T-cell (primary cell): ENCODE data around the gene HOXA6. TPM values are rescaled to one million over a fixed set of nuclear protein-coding genes. Genes with fewer than 3 reads are reported as not detected.

ENCODE experiments used
- ATAC-seq, 4 experiments: fragments of 200-7000 bp in 3 of 4; fragments of 150-1000 bp in 1 of 4; cut with Tn5 transposase; replicated peaks in 1 of 4; 1 replicate in 3 of 4; 2 replicates in 1 of 4; pipeline ENCODE4 v1.10.0; 2021; ENCODE audit warnings: moderate library complexity in 3 of 4, mild to moderate bottlenecking in 2 of 4, moderate number of reproducible peaks in 1 of 4
- CTCF ChIA-PET, 2 donors: fragments of 300-600 bp; sonication (Branson Sonifier 250); formaldehyde crosslinking; loops; one replicate each; lab custom pipeline; 2022; ENCODE audit warnings: antibody characterized with exemption in 2 of 2; lab: Charles Lee
- POLR2A ChIA-PET, 2 donors: fragments of 300-600 bp; sonication (Branson Sonifier 250); formaldehyde crosslinking; loops; one replicate each; lab custom pipeline; 2022; ENCODE audit warnings: antibody characterized with exemption in 2 of 2; lab: Charles Lee
- DNase-seq, 35 experiments: peaks; one replicate each; pipeline versions ENCODE4 v3.0.0 to v3.0.0-alpha.2; 2013 to 2023
- H3K27ac ChIP-seq: one replicate; pipeline ENCODE4 v1.5.1; 2013; ENCODE audit warnings: low read length
- H3K27me3 ChIP-seq, 2 experiments: replicated peaks in 1 of 2; 1 replicate in 1 of 2; 2 replicates in 1 of 2; pipeline versions ENCODE4 v1.6.1 to v1.7.0; 2013; ENCODE audit warnings: low read length in 1 of 2, mixed read lengths in 1 of 2; ENCODE audit not compliant: control insufficient read depth in 2 of 2, insufficient read depth in 2 of 2; ENCODE audit errors: extremely low read depth in 1 of 2
- H3K36me3 ChIP-seq, 2 donors: 1 replicate in 1 of 2; 2 replicates in 1 of 2; pipeline versions ENCODE4 v1.6.1 to v1.7.0; 2013; ENCODE audit warnings: low read length in 1 of 2; ENCODE audit not compliant: control insufficient read depth in 2 of 2, insufficient read depth in 1 of 2; ENCODE audit errors: extremely low read depth in 1 of 2
- H3K4me1 ChIP-seq, 2 experiments: 1 replicate in 1 of 2; 2 replicates in 1 of 2; pipeline versions ENCODE4 v1.6.1 to v1.7.0; 2013; ENCODE audit warnings: low read length in 2 of 2, mixed read lengths in 1 of 2; ENCODE audit not compliant: insufficient read depth in 2 of 2, control insufficient read depth in 1 of 2; ENCODE audit errors: extremely low read depth in 1 of 2
- H3K4me3 ChIP-seq, 2 donors: 1 replicate in 1 of 2; 2 replicates in 1 of 2; pipeline versions ENCODE4 v1.5.1 to v1.7.0; 2013; ENCODE audit warnings: mild to moderate bottlenecking in 2 of 2, low read length in 1 of 2, moderate library complexity in 1 of 2; ENCODE audit not compliant: control insufficient read depth in 1 of 2; ENCODE audit errors: extremely low read depth in 1 of 2
- H3K9me3 ChIP-seq: 2 replicates; pipeline ENCODE4 v1.7.0; 2013
- H3K27ac Mint-ChIP-seq, 2 donors: one replicate each; pipeline ENCODE4 v1.8.0; 2020 to 2021; ENCODE audit warnings: mild to moderate bottlenecking in 2 of 2, mixed read lengths in 2 of 2
- H3K27me3 Mint-ChIP-seq, 2 donors: one replicate each; pipeline ENCODE4 v1.8.0; 2021 to 2022; ENCODE audit warnings: mixed read lengths in 2 of 2
- H3K36me3 Mint-ChIP-seq: one replicate; pipeline ENCODE4 v1.8.0; 2021; ENCODE audit warnings: mixed read lengths
- H3K4me1 Mint-ChIP-seq, 3 donors: one replicate each; pipeline ENCODE4 v1.8.0; 2020 to 2022; ENCODE audit warnings: mixed read lengths in 3 of 3, mild to moderate bottlenecking in 1 of 3
- H3K4me3 Mint-ChIP-seq, 3 donors: one replicate each; pipeline ENCODE4 v1.8.0; 2020 to 2022; ENCODE audit warnings: mild to moderate bottlenecking in 3 of 3, mixed read lengths in 3 of 3, moderate library complexity in 3 of 3
- H3K9me3 Mint-ChIP-seq, 3 donors: one replicate each; pipeline ENCODE4 v1.8.0; 2020 to 2022; ENCODE audit warnings: mixed read lengths in 3 of 3
- WGBS: methylation state at CpG from one replicate; pipeline ENCODE4 v1.1.5; 2013; ENCODE audit warnings: missing lambda C conversion rate; ENCODE audit not compliant: insufficient coverage; 5-methylcytosine and 5-hydroxymethylcytosine counted together
- total RNA-seq, 35 experiments: library from RNA in 6 of 35; stranded (reverse) in 6 of 35; fragments of 120-200 nt in 1 of 35; gene quantifications; one replicate each; pipeline versions ENCODE4 v1.2.1 to v1.2.4 and lab custom pipeline; 2013 to 2026

HOXA6 gene
- total RNA-seq, 5 donors from 2014 or later (not counting 1 experiment from before 2014, with no cell fraction given) = 0.50 to 0.65 TPM; not detected in 3

DNA sequence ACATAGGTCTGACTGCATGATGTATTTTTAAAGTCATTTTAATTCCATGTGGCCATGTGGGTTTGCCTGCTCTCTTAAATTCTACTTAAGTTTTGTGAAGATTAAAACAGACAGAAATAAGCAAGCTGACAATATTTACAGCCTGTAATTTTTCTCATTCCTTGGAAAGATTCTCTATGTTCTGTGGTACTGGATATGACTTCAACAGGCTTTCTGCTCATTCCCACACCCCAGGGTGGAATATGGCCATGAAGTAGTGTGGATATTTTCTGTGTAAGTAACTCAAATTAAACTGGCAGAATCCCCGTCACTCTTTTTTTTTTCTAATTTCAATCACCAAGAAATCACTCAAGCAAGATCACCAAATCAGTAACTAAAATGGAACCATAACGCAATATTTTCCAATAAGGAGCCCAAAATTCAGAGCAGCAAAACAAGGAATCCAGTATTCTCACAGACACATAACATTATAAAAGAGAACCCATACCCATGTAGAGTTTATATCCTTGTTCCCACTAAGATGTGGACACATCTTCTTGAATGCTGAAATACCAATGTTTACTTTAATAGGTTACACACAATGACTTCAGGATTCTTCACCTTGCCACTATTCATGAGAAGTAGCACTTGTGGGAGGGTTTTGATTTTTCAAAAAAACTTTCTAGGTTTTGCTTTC, 9.8 kb downstream of the HOXA6 start:
- CTCF ChIA-PET = interaction anchor here in 1 of 2 donors (0.5 kb wide), 2 partner anchors 467 to 1909 kb away, joined by 3 to 10 read pairs; partner anchors contain the start of gene NPVF
- peaks cover 0 to 15% (median 4%) of the 10 kb centered on the region in 3 donors for H3K4me1 Mint-ChIP-seq

DNA sequence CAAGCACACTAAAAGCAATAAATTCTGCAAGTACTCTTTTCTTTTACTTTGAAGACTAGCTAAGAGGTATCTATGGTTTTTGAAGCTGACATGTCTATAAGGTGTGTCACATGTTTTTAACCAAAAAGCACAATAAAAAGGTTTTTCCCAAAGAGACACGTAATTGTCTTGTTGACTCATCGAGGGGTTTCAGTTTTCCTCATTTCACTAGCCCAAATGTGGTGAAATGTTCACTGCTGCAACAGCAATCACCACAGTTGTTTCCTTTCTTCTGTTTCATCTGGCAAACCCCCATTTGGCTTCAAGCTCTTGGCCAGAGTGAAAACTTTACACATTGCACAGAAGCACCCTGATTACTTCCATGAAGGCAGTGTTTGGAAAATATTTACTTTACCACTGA, 13.2 kb downstream of the HOXA6 start:
- ChIA-PET CTCF (interaction anchor here in 1 of 2 donors (1.0 to 1.3 kb wide), 2 partner anchors 14 to 469 kb away, joined by 3 to 4 read pairs; no protein-coding TSS in a partner anchor), POLR2A (no interaction called here)
- H3K9me3 Mint-ChIP-seq = no peaks in the 10 kb centered on the region
- ATAC-seq = no peak
- H3K27me3 ChIP-seq = peaks cover 0 to 25% of the 10 kb centered on the region in 2 experiments
- H3K27ac Mint-ChIP-seq = no peak overlapping the region
- no peaks in the 10 kb centered on the region for H3K36me3 Mint-ChIP-seq
- H3K4me1 ChIP-seq = peaks cover 4 to 19% of the 10 kb centered on the region in 2 experiments
- H3K36me3 ChIP-seq = no peaks in the 10 kb centered on the region
- DNase-seq = no peak
- H3K27ac ChIP-seq = no peak overlapping the region
- 0% methylated on average over 1 of the region's 2 CpGs for WGBS
- peaks cover 0 to 15% (median 4%) of the 10 kb centered on the region in 3 donors for H3K4me1 Mint-ChIP-seq
- H3K9me3 ChIP-seq = no peaks in the 10 kb centered on the region
- H3K4me3 ChIP-seq = no peak overlapping the region
- no peak overlapping the region for H3K4me3 Mint-ChIP-seq
- H3K27me3 Mint-ChIP-seq = peaks cover 29 to 63% of the 10 kb centered on the region in 2 donors

More for the DNA sequence above, 9.8 kb downstream of the HOXA6 start:
- Histone ChIP-seq H3K36me3 (no peaks in the 10 kb centered on the region), H3K9me3 (no peaks in the 10 kb centered on the region), H3K27me3 (peaks cover 0 to 36% of the 10 kb centered on the region in 2 experiments), H3K4me1 (peaks cover 0 to 18% of the 10 kb centered on the region in 2 experiments), H3K27ac (no peak overlapping the region), H3K4me3 (no peak overlapping the region)
- Mint-ChIP-seq H3K9me3 (no peaks in the 10 kb centered on the region), H3K36me3 (no peaks in the 10 kb centered on the region), H3K4me3 (no peak overlapping the region), H3K27ac (no peak overlapping the region), H3K27me3 (peaks cover 40 to 72% of the 10 kb centered on the region in 2 donors)
- POLR2A ChIA-PET = no interaction called here
- ATAC-seq (no peak), DNase-seq (no peak)
- 100% methylated on average over 1 of the region's 2 CpGs for WGBS

DNA sequence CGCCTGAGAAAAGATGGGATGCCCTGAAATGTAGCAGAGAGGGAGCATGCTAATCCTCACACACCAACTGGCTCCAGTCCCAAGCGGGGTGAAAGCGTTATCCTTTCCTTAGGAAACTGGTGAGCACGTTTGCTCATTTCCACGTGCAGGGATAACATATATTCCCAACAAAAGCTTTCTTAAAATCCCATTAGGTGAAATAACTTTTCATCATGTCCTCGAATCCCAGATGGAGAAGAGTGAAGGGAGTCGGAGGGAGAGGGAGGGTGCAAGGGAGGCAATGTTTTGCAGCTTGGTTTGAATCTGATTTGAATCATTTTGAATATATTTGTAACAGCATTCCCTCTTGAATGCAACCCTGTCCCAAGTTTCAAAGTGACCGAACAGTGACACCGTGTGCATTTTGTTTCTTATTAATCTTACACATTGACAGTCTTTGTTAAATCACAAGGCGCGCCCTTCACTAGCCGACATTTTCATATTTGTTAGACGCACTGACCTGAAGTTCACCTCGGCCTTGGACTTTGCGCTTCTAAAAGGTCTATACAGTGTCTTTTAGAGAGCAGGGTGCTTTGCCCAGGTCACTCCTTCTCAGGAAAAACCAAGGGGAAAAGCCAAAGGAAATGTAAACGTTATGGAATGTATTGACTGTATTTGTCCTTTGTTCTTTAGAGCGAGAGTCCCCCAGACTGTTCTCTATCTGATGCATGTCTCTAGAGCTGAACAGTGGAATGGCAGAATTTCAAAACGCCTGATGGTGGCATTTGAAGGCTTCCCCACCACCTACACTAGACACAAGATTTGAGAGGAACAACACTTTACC, 14.0 kb downstream of the HOXA6 start:
- WGBS = 83% methylated on average over 3 of the region's 18 CpGs
- Mint-ChIP-seq H3K27ac (no peak overlapping the region), H3K36me3 (no peaks in the 10 kb centered on the region), H3K4me1 (peaks cover 0 to 15% (median 5%) of the 10 kb centered on the region in 3 donors), H3K9me3 (no peaks in the 10 kb centered on the region), H3K27me3 (peaks cover 25 to 65% of the 10 kb centered on the region in 2 donors), H3K4me3 (no peak overlapping the region)
- Histone ChIP-seq H3K9me3 (no peaks in the 10 kb centered on the region), H3K27ac (no peak overlapping the region), H3K4me3 (no peak overlapping the region), H3K36me3 (no peaks in the 10 kb centered on the region), H3K4me1 (peaks cover 4 to 19% of the 10 kb centered on the region in 2 experiments), H3K27me3 (peaks cover 0 to 25% of the 10 kb centered on the region in 2 experiments)
- DNase-seq (no peak), ATAC-seq (no peak)
- ChIA-PET CTCF (interaction anchor here (0.6 to 1.3 kb wide), 2 partner anchors 15 to 782 kb away, joined by 4 to 6 read pairs; no protein-coding TSS in a partner anchor), POLR2A (no interaction called here)

DNA sequence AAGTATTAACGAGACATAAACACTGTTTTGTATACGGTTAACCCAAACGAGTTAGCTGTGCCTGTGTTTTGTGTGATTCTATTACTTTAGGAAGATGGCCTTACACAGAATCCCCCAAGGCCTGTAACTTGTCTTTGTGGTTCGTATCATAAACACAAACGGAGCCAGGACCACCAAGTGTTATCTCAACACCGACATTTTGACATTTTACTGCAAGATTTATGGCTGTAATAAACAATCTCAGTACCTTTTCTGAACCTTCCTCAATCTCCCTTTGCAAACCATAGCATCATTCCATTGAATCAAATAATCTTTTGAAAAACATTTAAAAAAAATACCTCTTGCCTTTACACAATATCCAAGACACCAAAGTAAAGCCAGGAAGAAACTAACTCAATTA, 14.6 kb downstream of the HOXA6 start:
- Histone ChIP-seq H3K4me1 (peaks cover 4 to 19% of the 10 kb centered on the region in 2 experiments), H3K36me3 (no peaks in the 10 kb centered on the region), H3K4me3 (no peak overlapping the region), H3K27ac (no peak overlapping the region), H3K27me3 (peaks cover 0 to 25% of the 10 kb centered on the region in 2 experiments), H3K9me3 (no peaks in the 10 kb centered on the region)
- H3K4me3 Mint-ChIP-seq = no peak overlapping the region
- no peak for DNase-seq
- no peak overlapping the region for H3K27ac Mint-ChIP-seq
- H3K9me3 Mint-ChIP-seq = no peaks in the 10 kb centered on the region
- no peak for ATAC-seq
- ChIA-PET POLR2A (no interaction called here), CTCF (no interaction called here)
- H3K27me3 Mint-ChIP-seq = peaks cover 25 to 60% of the 10 kb centered on the region in 2 donors
- peaks cover 0 to 15% (median 5%) of the 10 kb centered on the region in 3 donors for H3K4me1 Mint-ChIP-seq
- no peaks in the 10 kb centered on the region for H3K36me3 Mint-ChIP-seq
- 79% methylated on average over 5 of the region's 6 CpGs for WGBS

DNA sequence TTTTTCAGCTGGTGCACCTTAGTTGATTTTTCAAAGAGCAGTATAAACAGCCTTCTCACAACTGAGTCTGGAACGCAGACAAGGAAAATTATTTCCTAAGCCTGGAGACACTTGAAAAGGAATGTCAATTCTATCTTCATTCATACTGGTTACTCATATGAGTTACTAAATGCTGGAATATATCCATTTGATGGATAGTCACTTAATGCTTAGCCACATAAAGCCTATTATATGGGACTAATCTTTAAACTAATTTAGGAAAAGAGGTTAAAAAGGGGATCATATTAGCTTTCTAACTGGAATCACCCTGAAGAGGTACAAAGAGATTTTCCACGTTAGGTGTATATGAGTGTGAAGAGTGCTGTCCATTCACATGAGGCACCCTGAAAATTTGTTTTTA, 15.4 kb downstream of the HOXA6 start:
- Histone ChIP-seq H3K27me3 (peaks cover 0 to 24% of the 10 kb centered on the region in 2 experiments), H3K27ac (no peak overlapping the region), H3K36me3 (no peaks in the 10 kb centered on the region), H3K9me3 (no peaks in the 10 kb centered on the region), H3K4me1 (peaks cover 4 to 19% of the 10 kb centered on the region in 2 experiments), H3K4me3 (no peak overlapping the region)
- no peaks in the 10 kb centered on the region for H3K36me3 Mint-ChIP-seq
- ChIA-PET CTCF (interaction anchor here (0.6 to 2.2 kb wide), 2 partner anchors 18 to 545 kb away, joined by 3 to 9 read pairs; no protein-coding TSS in a partner anchor), POLR2A (no interaction called here)
- H3K9me3 Mint-ChIP-seq = no peaks in the 10 kb centered on the region
- ATAC-seq (no peak), DNase-seq (no peak)
- H3K4me1 Mint-ChIP-seq = peaks cover 0 to 15% (median 5%) of the 10 kb centered on the region in 3 donors
- H3K27me3 Mint-ChIP-seq = peaks cover 18 to 60% of the 10 kb centered on the region in 2 donors
- peak overlapping the region in 1 of 3 donors; percentile 73 for H3K4me3 Mint-ChIP-seq
- no peak overlapping the region for H3K27ac Mint-ChIP-seq
- WGBS = 86% methylated on average over 1 of the region's 2 CpGs

DNA sequence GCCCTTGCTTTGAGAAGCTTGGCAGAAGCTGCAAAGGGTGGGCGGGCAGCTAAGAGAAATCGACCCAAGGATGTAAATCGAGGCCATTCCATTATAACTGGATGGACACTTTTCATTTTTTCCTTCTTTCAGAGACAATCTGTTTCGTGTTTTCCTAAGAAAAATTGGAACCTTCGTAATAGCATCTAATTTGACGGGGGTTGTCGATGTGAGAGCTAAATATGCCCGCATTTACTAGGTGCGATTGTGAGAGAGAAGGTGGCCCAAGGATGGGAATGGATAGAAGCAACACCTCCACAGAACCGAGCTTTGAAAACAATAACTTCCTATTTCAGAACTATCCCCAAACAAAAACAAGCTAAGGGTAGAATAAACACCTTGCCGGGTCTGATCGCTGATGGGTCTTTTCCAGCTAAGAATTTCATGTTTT, 16.2 kb downstream of the HOXA6 start:
- peak in 1 of 4 experiments; percentile 5 for ATAC-seq
- no peak overlapping the region for H3K27ac ChIP-seq
- WGBS = 12% methylated on average over 3 of the region's 12 CpGs

More for the DNA sequence above, 16.2 kb downstream of the HOXA6 start:
- CTCF ChIA-PET = interaction anchor here in 1 of 2 donors (1.1 to 2.2 kb wide), 2 partner anchors 10 to 19 kb away, joined by 3 to 9 read pairs; no protein-coding TSS in a partner anchor
- Histone ChIP-seq H3K4me1 (peaks cover 4 to 19% of the 10 kb centered on the region in 2 experiments), H3K4me3 (peak overlapping the region; percentile 72 to 89), H3K27me3 (peaks cover 0 to 16% of the 10 kb centered on the region in 2 experiments), H3K9me3 (no peaks in the 10 kb centered on the region), H3K36me3 (no peaks in the 10 kb centered on the region)
- Mint-ChIP-seq H3K4me1 (peaks cover 0 to 15% (median 5%) of the 10 kb centered on the region in 3 donors), H3K27me3 (peaks cover 14 to 60% of the 10 kb centered on the region in 2 donors), H3K36me3 (no peaks in the 10 kb centered on the region), H3K27ac (no peak overlapping the region), H3K9me3 (no peaks in the 10 kb centered on the region), H3K4me3 (peak overlapping the region; percentile 72 to 74 (median 73))
- POLR2A ChIA-PET = interaction anchor here in 1 of 2 donors (1.1 kb wide), 1 partner anchor 35 kb away, joined by 3 read pairs; no protein-coding TSS in a partner anchor
- no peak for DNase-seq
